Neural progenitor cell (in vitro differentiated cells): Measurements from ENCODE around the gene CTDNEP1. TPM values are rescaled to one million over a fixed set of nuclear protein-coding genes. Genes with fewer than 3 reads are reported as not detected.

ENCODE experiments used
- DNase-seq: peaks from one replicate; pipeline ENCODE4 v3.0.0-alpha.2; 2016; ENCODE audit warnings: low spot score
- H2AFZ ChIP-seq: fragments of 200-600 bp; sonication (generic); replicated peaks from 2 replicates; pipeline ENCODE4 v1.6.1; 2016; ENCODE audit warnings: antibody characterized with exemption
- H3F3A ChIP-seq: fragments of 200-600 bp; sonication (generic); 2 replicates; pipeline ENCODE4 v1.6.1; 2016; ENCODE audit warnings: antibody characterized with exemption, low read depth
- H3K27ac ChIP-seq: fragments of 200-600 bp; sonication (generic); 2 replicates; pipeline ENCODE4 v1.5.1; 2016; ENCODE audit warnings: mild to moderate bottlenecking
- H3K27me3 ChIP-seq: fragments of 200-600 bp; sonication (generic); 2 replicates; pipeline ENCODE4 v1.6.1; 2016; ENCODE audit warnings: mild to moderate bottlenecking, moderate library complexity
- H3K36me3 ChIP-seq: fragments of 200-600 bp; sonication (generic); 2 replicates; pipeline ENCODE4 v1.5.1; 2016
- H3K4me1 ChIP-seq: fragments of 200-600 bp; sonication (generic); 2 replicates; pipeline ENCODE4 v1.6.1; 2016; ENCODE audit warnings: mixed run types
- H3K4me2 ChIP-seq: fragments of 200-600 bp; sonication (generic); 2 replicates; pipeline ENCODE4 v1.6.1; 2016
- H3K4me3 ChIP-seq: fragments of 200-600 bp; sonication (generic); 2 replicates; pipeline ENCODE4 v1.5.1; 2016
- H3K79me2 ChIP-seq: fragments of 200-600 bp; sonication (generic); 2 replicates; pipeline ENCODE4 v1.6.1; 2016; ENCODE audit warnings: low read depth
- H3K9ac ChIP-seq: fragments of 200-600 bp; sonication (generic); 2 replicates; pipeline ENCODE4 v1.6.1; 2016
- H3K9me3 ChIP-seq: fragments of 200-600 bp; sonication (generic); 2 replicates; pipeline ENCODE4 v1.5.1; 2016; ENCODE audit warnings: low read depth
- H4K20me1 ChIP-seq: fragments of 200-600 bp; sonication (generic); 2 replicates; pipeline ENCODE4 v1.6.1; 2016; ENCODE audit warnings: low read depth
- H3K27ac Mint-ChIP-seq: 3 replicates; pipeline ENCODE4 v1.8.0; 2021; ENCODE audit warnings: mixed read lengths
- H3K27me3 Mint-ChIP-seq: 2 replicates; pipeline ENCODE4 v1.8.0; 2022; ENCODE audit warnings: low read depth, mild to moderate bottlenecking, inconsistent platforms, moderate library complexity, mixed read lengths; ENCODE audit not compliant: insufficient read depth
- H3K36me3 Mint-ChIP-seq: 3 replicates; pipeline ENCODE4 v1.8.0; 2021; ENCODE audit warnings: mixed read lengths
- H3K4me1 Mint-ChIP-seq: 3 replicates; pipeline ENCODE4 v1.8.0; 2021; ENCODE audit warnings: mixed read lengths
- H3K4me3 Mint-ChIP-seq: 3 replicates; pipeline ENCODE4 v1.8.0; 2021; ENCODE audit warnings: mild to moderate bottlenecking, moderate library complexity, mixed read lengths
- H3K9me3 Mint-ChIP-seq: 3 replicates; pipeline ENCODE4 v1.8.0; 2020; ENCODE audit warnings: mixed read lengths
- EZH2 ChIP-seq: fragments of 200-600 bp; sonication (generic); IDR thresholded peaks from 2 replicates; pipeline ENCODE4 v1.6.1; 2017; ENCODE audit warnings: antibody characterized with exemption, mild to moderate bottlenecking, moderate library complexity
- EZH2phosphoT487 ChIP-seq: fragments of 200-600 bp; sonication (generic); IDR thresholded peaks from 2 replicates; pipeline ENCODE4 v1.6.1; 2017; ENCODE audit warnings: antibody characterized with exemption
- total RNA-seq: library from RNA; depleted of rRNA; stranded (reverse); fragments of >200 nt; gene quantifications from 2 replicates; pipeline ENCODE4 v1.2.3, GENCODE V29; 2015; ENCODE audit warnings: low replicate concordance
- TF ChIP-seq, protein P1 (sequence below): fragments of 200-600 bp; sonication (generic); IDR thresholded peaks from 2 replicates; pipeline ENCODE4 v1.5.1; 2017; ENCODE audit warnings: antibody characterized with exemption, mild to moderate bottlenecking

Gene CTDNEP1
- total RNA-seq, 1 donor from 2014 or later = 46.5 TPM

DNA sequence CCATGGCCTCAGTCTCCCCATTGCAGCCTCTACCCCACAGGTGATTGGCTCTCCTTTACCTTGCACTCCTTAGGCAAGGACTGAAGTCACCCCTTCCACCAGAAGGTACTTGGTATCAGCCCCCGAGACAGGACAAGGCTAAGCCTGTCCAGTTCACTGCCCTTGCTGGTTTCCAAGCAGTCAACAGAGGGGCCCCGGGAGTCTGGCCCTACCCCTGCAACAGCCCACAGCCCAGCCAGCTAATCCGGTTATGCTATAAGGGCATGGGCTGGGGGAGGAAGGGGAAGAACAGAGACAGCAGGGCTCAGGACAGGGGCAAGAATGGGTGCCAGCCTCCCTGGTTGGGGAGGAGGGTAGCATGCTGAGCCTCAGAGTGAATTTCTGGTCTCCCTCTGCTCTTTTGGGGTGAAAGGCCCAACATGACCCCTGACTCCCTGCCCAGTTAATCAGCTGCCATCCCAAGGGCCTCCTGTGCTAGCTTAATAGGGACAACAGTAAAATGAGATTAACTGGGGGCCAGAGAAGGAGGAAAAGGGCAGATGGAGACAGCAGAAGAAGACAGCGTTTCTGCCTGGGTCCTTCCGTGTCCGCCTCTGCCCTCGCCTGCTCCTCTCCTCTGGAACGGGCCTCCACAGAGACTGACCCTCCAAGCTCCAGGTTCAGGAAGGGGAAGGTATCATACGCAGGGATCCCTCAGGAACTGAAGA lies 42.6 kb downstream of the CTDNEP1 start:
- Mint-ChIP-seq H3K4me3 (peak overlapping the region; percentile 81), H3K27ac (peak overlapping the region; percentile 98), H3K36me3 (peaks cover 10% of the 10 kb centered on the region), H3K27me3 (peaks cover 9% of the 10 kb centered on the region), H3K9me3 (no peaks in the 10 kb centered on the region), H3K4me1 (peaks cover 83% of the 10 kb centered on the region)
- Histone ChIP-seq H3K4me1 (peaks cover 60% of the 10 kb centered on the region), H3K4me3 (peak overlapping the region; percentile 30), H2AFZ (no peak overlapping the region), H3K9me3 (no peaks in the 10 kb centered on the region), H4K20me1 (peaks cover 29% of the 10 kb centered on the region), H3K9ac (no peak overlapping the region), H3K36me3 (no peaks in the 10 kb centered on the region), H3K79me2 (peaks cover 84% of the 10 kb centered on the region), H3K4me2 (peak overlapping the region; percentile 72), H3F3A (peaks cover 59% of the 10 kb centered on the region), H3K27me3 (no peaks in the 10 kb centered on the region), H3K27ac (peak overlapping the region; percentile 17)
- TF ChIP-seq, protein P1, sequence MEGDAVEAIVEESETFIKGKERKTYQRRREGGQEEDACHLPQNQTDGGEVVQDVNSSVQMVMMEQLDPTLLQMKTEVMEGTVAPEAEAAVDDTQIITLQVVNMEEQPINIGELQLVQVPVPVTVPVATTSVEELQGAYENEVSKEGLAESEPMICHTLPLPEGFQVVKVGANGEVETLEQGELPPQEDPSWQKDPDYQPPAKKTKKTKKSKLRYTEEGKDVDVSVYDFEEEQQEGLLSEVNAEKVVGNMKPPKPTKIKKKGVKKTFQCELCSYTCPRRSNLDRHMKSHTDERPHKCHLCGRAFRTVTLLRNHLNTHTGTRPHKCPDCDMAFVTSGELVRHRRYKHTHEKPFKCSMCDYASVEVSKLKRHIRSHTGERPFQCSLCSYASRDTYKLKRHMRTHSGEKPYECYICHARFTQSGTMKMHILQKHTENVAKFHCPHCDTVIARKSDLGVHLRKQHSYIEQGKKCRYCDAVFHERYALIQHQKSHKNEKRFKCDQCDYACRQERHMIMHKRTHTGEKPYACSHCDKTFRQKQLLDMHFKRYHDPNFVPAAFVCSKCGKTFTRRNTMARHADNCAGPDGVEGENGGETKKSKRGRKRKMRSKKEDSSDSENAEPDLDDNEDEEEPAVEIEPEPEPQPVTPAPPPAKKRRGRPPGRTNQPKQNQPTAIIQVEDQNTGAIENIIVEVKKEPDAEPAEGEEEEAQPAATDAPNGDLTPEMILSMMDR = no peak
- TF ChIP-seq EZH2phosphoT487 (no peak), EZH2 (no peak)
- peak; percentile 57 for DNase-seq

DNA sequence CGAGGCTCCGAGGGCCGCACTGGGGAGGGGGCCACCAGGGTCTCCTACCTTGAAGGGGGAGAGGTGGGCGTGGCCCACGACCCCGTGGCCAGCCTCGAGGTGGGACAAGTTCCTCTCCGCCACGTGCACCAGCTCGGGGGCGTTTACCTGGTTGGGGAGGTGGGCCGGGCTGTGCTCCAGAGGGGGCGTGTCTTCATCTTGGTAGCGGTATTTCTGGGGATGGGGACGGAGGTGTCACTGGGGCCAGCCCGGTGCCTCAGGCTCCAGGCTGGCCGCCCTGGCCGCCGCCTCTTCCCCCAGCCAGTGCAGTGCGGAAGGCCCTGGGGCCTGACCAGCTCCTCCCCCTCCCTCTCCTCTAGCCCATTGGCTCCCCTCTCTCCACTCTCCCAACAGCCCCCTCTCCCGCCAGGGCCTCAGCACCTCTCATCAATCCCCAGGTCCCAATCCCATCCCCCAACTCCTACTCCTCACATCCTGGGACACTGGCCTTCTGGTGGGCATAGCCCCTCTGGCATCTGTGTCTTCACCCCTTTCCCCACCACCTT lies 43.4 kb downstream of the CTDNEP1 start:
- peak overlapping the region; percentile 98 for H3K27ac Mint-ChIP-seq
- no peak overlapping the region for H3K27ac ChIP-seq
- H3K9me3 Mint-ChIP-seq = no peaks in the 10 kb centered on the region
- no peak overlapping the region for H2AFZ ChIP-seq
- H3K4me1 Mint-ChIP-seq = peaks cover 79% of the 10 kb centered on the region
- H3K27me3 Mint-ChIP-seq = peaks cover 4% of the 10 kb centered on the region
- H3K9me3 ChIP-seq = no peaks in the 10 kb centered on the region
- peak overlapping the region; percentile 72 for H3K4me2 ChIP-seq
- H3K79me2 ChIP-seq = peaks cover 78% of the 10 kb centered on the region
- TF ChIP-seq EZH2phosphoT487 = no peak
- no peak for TF ChIP-seq EZH2
- TF ChIP-seq, protein P1 = no peak
- H3K4me1 ChIP-seq = peaks cover 54% of the 10 kb centered on the region
- peaks cover 52% of the 10 kb centered on the region for H3F3A ChIP-seq
- H3K4me3 Mint-ChIP-seq = peak overlapping the region; percentile 81
- H3K9ac ChIP-seq = no peak overlapping the region
- peaks cover 29% of the 10 kb centered on the region for H4K20me1 ChIP-seq
- peak overlapping the region; percentile 30 for H3K4me3 ChIP-seq
- H3K36me3 ChIP-seq = no peaks in the 10 kb centered on the region
- no peaks in the 10 kb centered on the region for H3K27me3 ChIP-seq
- DNase-seq = peak; percentile 73
- peaks cover 9% of the 10 kb centered on the region for H3K36me3 Mint-ChIP-seq

DNA sequence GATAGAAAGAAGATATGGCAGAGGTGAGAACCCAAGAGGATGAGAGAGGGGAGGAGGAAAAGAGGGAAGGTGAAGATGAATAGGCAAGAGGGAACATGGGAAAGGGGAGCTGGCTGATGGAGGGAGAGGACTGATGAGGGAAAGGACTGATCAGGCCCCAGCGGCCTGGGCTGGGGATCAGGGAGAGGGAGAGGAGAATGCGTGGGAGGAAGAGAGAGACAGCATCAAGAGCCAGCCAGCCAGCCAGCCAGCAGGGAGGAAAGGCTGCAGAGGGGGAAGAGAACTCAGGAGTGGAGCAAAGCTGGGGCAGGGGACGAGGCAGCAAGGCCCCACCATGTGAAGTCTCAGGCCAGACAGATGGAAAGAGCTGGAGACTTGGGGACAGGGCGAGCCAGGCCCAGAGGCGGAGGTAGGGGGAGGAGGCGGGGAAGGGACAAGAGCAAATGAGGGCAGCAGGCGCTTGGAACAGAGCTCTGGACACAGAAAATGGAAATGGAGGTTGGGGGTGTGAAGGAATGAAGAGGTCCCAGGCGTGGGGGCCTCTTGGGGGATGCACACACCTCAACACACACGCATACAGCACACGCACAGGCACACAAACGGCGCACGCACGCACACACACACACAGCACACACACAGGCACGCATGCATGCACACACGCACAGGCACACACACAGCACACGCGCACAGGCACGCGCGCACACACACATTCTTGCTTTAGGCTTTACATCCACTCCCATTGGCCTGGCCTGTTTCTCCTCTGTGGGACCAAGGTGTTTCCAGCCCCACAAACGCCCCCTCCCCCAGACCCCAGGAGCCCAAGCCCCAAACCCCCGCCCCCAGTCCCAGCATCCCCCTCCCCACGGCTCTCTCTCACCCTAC lies 44.2 kb downstream of the CTDNEP1 start:
- peak overlapping the region; percentile 72 for H3K4me2 ChIP-seq
- Mint-ChIP-seq H3K4me1 (peaks cover 77% of the 10 kb centered on the region), H3K9me3 (no peaks in the 10 kb centered on the region), H3K4me3 (peak overlapping the region; percentile 79), H3K27me3 (peaks cover 4% of the 10 kb centered on the region), H3K36me3 (peaks cover 16% of the 10 kb centered on the region), H3K27ac (peak overlapping the region; percentile 72)
- TF ChIP-seq, protein P1 = no peak
- TF ChIP-seq EZH2 = no peak
- TF ChIP-seq EZH2phosphoT487 = no peak
- H3K9ac ChIP-seq = no peak overlapping the region
- H3K36me3 ChIP-seq = peaks cover 4% of the 10 kb centered on the region
- peak overlapping the region; percentile 30 for H3K4me3 ChIP-seq
- peaks cover 50% of the 10 kb centered on the region for H3F3A ChIP-seq
- H4K20me1 ChIP-seq = peaks cover 29% of the 10 kb centered on the region
- no peaks in the 10 kb centered on the region for H3K27me3 ChIP-seq
- peaks cover 51% of the 10 kb centered on the region for H3K4me1 ChIP-seq
- no peaks in the 10 kb centered on the region for H3K9me3 ChIP-seq
- no peak overlapping the region for H2AFZ ChIP-seq
- H3K79me2 ChIP-seq = peaks cover 71% of the 10 kb centered on the region
- DNase-seq = no peak
- no peak overlapping the region for H3K27ac ChIP-seq
